Neural cell (in vitro differentiated cells): ENCODE measurements around the gene TAOK3.

Experiments
- EP300 ChIP-seq: fragments of 450-650 bp; conservative IDR thresholded peaks from 2 replicates; pipeline ENCODE4 v1.6.1; 2014; ENCODE audit warnings: antibody characterized with exemption, mild to moderate bottlenecking, moderate library complexity; ENCODE audit not compliant: poor library complexity, severe bottlenecking
- RAD21 ChIP-seq: fragments of 450-650 bp; conservative IDR thresholded peaks from 2 replicates; pipeline ENCODE4 v1.6.1; 2014; ENCODE audit warnings: antibody characterized with exemption, mild to moderate bottlenecking, moderate library complexity
- TAF1 ChIP-seq: IDR thresholded peaks from 2 replicates; pipeline ENCODE4 v1.6.1; 2012; ENCODE audit warnings: low read depth
- TF ChIP-seq, protein P1 (sequence below): fragments of 450-650 bp; IDR thresholded peaks from 2 replicates; pipeline ENCODE4 v1.5.1; 2014; ENCODE audit warnings: antibody characterized with exemption, mild to moderate bottlenecking, moderate library complexity; ENCODE audit not compliant: poor library complexity, severe bottlenecking

DNA sequence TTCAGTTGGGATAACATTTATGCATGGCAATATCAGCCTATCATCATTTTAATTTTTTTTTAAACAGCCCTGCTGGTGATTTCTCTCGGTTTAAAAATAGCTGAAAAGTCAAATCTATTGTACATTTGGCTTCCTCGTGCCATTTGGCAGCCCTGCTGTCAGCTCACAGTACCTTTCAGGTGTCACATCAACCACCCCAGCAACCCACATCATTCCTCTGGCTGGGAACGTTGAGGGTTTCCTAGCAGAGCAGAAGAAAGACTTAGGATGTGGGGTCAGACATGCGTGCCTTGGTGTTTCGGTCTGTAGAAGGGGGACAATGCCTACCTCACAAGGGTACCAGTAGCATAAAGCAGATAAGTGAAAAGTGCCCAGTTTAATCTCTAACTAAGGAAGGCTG is 221.0 kb downstream of the TAOK3 start:
- TF ChIP-seq, protein P1, sequence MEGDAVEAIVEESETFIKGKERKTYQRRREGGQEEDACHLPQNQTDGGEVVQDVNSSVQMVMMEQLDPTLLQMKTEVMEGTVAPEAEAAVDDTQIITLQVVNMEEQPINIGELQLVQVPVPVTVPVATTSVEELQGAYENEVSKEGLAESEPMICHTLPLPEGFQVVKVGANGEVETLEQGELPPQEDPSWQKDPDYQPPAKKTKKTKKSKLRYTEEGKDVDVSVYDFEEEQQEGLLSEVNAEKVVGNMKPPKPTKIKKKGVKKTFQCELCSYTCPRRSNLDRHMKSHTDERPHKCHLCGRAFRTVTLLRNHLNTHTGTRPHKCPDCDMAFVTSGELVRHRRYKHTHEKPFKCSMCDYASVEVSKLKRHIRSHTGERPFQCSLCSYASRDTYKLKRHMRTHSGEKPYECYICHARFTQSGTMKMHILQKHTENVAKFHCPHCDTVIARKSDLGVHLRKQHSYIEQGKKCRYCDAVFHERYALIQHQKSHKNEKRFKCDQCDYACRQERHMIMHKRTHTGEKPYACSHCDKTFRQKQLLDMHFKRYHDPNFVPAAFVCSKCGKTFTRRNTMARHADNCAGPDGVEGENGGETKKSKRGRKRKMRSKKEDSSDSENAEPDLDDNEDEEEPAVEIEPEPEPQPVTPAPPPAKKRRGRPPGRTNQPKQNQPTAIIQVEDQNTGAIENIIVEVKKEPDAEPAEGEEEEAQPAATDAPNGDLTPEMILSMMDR = no peak
- no peak for TF ChIP-seq EP300
- TF ChIP-seq TAF1 = no peak
- no peak for TF ChIP-seq RAD21
